GM18508 (cell line): ENCODE measurements around the gene BECN2.
A peak's percentile ranks its signal among the peaks of the same experiment; 100 is the strongest.
"Not testable (repeated sequence)": the region's sequence is repeated elsewhere in the genome, so short reads cannot be mapped to it uniquely, and the experiment has no call there.

Source experiments
- ATAC-seq: cut with Tn5 transposase; IDR thresholded peaks from one replicate; pipeline ENCODE4 v1.9.1; 2021; ENCODE audit warnings: moderate number of reproducible peaks; ENCODE audit not compliant: insufficient read depth, unreplicated experiment

BECN2 gene

DNA sequence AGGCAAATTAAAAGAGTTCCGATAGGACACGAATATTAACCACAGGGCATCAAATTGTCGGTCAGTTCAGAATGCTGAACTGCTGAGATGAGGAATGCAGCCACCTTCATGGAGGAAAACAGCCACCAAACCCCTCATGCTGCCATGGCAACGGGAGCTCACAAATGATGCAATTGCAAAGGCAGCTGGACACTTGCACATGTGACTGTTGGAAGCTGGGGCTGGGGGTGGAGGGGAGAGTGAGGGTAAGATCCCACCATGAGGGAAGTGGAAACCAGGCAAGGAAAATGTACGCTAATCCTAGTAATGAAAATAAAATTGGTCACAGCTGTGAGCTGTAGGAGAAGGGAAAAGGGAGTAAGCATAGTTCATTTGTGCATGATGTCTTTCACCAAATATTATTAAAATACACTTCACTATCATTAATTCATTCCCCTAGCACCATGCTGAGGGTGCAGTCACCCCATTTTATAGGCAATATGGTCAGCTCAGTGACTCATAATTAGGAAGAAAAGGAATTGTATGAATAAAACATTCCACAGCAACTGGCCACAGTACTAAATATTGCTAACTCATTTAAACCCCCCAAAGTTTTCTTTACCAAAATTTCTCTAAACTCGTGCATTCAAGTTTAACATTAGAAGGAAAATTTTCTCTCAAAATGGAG lies 15.3 kb downstream of the BECN2 start:
- no peak for ATAC-seq

DNA sequence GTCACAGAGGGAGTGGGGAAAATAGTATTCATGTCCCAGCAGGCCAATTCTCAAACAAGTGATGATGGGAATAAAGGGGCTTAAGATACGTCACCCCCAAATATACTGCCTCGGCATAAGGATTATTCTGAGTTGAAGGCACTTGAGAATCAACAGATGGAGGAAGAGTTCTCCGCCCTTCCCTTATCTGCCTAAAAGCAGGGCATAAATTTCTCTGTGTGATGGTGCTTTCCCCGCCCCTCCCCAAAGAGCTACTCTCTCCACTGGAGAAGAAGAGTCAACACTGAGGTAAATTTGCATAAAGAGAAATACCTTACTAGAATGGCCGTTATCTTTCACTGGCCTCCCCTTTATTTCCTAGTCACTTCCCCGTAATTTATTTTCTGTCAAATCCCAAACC lies 18.7 kb downstream of the BECN2 start:
- ATAC-seq, result no peak

DNA sequence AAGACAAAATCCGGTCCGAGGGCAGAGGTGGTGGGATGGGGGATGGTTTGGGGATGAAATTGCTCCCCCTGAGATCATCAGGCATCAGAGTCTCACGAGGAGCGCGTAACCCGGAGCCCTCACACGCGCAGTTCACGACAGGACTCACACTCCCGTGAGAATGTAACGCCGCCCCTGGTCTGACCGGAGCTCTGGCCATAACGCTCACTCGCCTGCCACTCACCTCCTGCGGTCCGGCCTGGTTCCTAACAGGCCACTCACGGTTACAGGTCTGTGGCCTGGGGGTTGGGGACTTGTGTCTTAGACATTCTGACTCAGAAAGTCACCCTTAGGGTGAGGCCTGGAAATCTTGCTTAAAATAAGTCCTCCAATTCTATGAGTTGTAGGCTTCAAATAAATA lies 21.5 kb downstream of the BECN2 start:
- ATAC-seq, result no peak

DNA sequence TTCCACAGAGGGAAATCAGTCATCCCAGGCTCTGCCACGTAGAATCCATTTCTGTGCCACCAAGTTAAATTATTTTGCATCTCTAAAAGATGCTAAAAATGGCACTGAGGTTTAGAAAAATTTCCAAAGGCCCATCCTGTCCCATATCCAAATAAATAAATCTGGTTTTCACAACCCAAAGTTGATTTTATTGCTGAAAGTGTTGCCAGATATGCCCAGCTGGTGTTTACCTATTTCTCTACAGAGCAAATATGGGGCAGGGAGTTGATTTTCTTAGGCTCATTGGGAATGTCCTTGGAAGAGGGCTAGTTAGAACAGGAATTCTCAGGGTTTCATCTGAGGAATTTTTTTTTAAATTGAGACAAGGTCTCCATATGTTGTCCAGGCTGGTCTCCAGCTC lies 22.4 kb downstream of the BECN2 start:
- no peak for ATAC-seq

DNA sequence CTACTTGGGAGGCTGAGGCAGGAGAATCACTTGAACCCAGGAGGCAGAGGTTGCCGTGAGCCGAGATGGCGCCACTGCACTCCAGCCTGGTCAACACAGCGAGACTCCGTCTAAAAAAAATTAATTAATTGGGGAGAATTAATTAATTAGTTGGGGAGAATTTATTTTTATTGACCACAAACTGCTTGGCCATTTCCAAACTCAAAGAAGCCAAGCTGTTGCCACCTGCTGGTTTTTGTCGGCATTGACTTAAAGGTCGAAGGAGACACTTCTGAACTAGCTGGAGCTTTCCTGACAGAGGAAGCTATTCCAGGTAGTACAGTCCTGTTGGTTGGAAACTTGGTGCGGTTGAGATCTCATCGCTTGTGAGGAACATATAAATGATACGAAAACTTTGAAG lies 28.2 kb downstream of the BECN2 start:
- no peak for ATAC-seq

DNA sequence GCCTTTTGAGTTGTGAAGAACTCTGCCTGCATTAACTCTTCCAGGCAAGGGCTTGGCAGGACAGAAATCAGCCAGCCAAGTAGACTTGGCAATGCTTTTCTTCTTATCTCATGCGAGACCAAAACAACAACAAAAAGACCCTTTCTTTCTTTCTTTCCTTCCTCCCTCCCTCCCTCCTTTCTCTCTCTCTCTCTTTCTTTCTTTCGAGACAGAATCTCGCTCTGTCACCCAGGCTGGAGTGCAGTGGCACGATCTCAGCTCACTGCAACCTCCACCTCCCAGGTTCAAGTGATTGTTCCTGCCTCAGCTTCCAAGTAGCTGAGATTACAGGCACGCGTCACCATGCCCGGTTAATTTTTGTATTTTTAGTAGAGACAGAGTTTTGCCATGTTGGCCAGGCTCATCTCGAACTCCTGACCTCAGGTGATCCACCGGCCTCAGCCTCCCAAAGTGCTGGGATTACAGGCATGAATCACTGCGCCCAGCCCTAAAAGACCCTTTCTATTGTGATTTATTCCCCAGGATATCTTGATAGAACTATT lies 30.9 kb downstream of the BECN2 start:
- not testable (repeated sequence) for ATAC-seq

DNA sequence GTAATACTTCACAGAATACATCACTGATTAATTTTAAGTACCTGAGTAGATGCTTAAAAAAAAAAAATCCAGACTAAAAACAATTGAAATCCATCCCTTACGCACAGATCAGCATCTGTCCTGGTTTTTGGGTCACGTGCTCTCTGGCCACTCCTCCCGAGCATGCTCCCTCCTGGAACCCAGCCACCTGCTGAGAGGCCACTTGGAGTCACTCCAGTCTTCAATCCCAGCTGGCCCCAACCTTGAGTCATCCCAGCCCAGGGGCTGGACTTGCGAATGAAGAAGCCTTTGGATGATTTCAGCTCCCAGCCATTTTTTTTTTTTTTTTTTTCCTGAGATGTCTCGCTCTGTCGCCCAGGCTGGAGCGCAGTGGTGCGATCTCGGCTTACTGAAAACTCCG lies 32.5 kb downstream of the BECN2 start:
- ATAC-seq, result no peak

DNA sequence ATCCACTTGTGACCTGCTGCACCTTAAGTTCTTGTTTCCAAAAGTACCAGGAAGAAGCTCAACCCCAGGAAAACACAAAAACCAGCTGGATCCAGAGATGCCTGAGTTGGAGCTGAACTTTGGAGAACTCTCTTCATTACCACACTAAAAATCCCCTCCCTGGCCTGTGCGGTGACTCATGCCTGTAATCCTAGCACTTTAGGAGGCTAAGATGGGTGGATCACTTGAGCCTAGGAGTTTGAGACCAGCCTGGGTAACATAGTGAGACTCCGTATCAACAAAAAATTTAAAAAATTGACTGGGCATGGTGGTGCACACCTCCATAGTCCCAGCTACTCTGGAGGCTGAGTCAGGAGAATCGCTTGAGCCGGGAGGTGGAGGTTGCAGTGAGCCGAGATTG lies 35.2 kb downstream of the BECN2 start:
- no peak for ATAC-seq

DNA sequence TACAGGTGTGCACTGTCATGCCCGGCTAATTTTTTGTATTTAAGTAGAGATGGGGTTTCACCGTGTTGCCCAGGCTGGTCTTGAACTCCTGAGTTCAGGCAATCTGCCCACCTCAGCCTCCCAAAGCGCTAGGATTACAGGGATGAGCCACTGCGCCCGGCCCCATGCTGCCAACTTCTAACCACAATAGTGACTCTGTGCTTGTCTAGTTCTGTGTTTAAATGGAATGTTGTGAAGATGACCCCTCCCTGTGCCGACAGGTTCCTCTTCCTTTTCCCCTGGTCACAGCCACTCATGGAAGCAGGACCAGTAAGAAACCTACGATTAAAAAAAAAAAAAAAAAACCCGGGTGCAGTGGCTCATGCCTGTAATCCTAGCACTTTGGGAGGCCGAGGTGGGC lies 36.6 kb downstream of the BECN2 start:
- no peak for ATAC-seq

DNA sequence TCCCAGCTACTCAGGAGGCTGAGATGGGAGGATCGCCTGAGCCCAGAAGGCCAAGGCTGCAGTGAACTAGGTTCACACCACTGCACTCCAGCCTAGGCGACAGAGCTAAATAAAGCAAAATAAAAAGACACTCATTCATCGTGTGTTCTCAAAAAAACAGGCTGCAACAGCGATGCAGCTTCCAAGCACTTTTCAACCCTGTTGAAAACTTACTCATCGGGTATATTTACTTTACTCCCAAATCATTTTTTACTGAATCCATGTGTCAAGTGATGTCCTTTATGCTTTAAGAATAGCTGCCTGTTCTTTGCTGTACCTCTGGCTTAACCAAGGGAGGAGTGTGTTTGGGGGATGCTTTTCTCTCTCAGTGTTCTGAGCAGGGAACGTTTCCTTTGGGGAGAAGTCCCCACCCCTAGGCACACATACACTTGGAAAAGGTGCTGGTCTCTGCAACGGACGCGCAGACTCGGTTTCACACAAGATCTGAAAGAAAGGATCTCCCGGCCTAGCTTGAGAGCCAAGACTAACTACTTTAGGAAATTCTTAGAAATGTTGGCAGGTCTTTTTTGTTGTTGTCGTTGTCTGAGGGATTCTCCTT lies 39.9 kb downstream of the BECN2 start:
- no peak for ATAC-seq

DNA sequence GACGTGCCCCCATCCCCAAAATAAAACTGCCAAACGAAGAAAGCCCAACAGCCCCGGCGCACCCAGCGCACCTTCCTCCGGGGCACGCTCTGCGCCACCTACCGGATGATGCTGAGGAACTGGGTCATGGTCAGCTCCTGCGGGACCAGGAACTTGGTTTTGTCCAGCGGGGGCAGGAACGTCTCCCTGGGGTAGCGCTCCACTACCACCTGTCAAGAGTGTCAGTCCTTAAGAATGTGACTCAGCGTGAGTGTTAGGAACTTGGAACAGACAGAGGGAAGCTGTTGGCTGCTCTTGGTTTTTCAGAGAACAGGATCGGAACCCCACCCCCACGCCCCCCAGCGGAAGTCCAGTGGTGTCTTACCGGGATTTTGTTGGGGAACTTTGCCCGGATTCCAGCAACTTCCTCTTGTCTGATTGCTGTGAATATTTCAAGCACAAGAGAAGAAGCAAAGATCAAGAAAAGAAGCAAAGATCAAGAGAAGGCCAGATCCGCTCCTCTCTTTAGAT lies 40.9 kb downstream of the BECN2 start:
- peak; percentile 63 for ATAC-seq

DNA sequence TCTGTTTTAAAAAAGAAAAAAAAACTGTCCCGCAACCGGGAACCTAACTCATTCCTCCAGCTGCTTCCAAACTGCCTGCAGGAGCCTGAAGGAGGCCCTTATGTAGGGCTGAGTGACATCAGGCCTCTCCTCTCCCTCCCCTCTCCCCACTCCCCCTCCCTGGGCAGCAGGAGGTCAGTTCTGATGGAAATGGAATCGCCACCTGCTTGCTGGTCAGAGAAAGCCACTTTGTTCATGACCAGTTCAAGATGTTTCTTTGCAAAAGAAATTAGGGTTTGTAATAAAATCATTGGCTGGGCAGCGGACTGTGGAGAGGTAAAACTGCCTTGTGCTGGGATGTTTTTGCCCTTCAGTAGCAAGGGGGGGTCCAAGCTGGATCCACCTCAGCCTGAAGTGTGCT lies 41.5 kb downstream of the BECN2 start, which contains the start of gene MAP1LC3C:
TSS of gene MAP1LC3C (minus strand) at position 73 of the 400 bp plus-strand sequence. CDS start 90 bp downstream, outside the sequence.
- ATAC-seq, result no peak

DNA sequence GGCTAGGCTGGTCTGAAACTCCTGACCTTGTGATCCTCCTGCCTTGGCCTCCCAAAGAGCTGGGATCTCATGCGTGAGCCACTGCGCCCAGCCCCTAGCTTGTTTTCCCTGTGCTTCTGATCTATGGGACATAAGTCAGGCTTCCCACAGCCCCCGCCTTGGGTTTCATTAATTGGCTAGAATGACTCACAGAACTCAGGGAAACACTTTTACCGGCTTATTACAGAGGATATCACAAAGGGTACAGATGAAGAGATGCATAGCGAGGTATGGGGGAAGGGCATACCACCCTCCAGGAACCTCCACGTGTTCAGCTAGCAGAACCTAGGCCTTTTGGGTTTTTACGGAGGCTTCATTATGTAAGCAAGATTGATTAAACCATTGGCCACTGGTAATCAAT lies 42.9 kb downstream of the BECN2 start:
- no peak for ATAC-seq

DNA sequence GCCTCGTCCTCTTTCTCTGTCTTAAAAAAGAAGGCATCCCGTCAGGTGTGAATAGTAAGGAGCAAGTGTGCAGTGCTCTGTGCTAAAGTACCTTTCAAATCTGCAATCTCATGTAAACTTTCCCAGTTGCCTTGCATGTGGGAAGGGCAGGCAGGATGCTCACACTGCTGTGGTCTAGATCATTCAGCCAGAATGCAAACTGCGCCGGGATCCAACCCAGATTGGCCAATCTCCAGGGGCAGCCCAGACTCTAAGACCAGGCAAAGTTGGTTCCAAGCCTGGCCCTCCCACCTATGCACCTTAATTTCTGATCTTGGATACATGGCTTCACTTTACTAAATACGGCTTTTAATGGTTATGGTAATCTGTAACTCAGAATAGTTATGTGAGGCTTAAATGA lies 44.5 kb downstream of the BECN2 start:
- ATAC-seq, result no peak

DNA sequence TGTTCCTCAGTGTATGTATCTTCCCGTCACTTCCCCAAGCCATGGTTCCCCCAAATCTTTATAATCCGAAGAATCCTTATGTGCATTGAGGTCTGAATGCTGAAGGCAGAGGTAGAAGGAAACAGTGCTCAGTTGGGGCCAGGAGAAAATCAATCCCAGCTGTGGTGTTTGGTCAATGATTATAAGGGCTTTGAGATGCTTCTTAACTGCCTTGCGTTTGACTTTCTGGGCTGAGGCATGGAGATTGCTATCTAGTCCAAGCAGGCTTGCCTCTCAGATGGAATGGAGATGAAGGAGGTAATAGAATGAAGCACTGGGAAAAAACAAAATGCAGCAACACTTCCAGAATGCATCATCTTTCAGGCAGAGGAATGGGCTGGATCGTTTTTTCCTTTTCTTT lies 44.9 kb downstream of the BECN2 start:
- ATAC-seq, result no peak

DNA sequence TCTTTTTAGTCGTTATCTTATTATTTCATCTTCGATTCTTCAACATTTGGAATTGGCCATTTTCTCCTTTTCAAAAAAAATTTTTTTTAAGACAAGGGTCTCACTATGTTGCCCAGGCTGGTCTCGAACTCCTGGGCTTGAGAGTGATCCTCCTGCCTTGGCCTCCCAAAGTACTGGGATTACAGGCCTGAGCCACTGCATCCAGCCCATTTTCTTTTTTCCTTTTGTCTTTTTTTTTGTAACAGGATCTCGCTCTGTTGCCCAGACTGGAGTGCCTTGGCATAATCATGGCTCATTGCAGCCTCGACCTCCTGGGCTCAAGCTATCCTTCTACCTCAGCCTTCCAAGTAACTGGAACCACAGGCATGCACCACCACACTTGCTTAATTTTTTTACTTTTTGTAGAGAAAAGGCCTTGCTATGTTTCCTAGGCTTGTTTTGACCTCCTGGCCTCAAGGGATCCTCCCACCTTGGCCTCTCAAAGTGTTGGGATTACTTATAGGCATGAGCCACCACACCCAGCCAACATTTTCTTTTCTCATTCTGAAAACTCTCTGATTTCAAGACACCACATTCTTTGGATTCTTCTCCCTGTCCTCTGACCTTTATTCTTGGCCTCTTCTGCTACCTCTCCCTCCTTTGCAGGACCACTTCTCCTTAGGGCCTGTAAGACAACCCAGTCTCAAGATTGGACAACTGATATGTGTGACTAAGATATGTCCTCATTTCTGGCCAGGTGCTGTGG lies 47.4 kb downstream of the BECN2 start:
- ATAC-seq, result no peak

DNA sequence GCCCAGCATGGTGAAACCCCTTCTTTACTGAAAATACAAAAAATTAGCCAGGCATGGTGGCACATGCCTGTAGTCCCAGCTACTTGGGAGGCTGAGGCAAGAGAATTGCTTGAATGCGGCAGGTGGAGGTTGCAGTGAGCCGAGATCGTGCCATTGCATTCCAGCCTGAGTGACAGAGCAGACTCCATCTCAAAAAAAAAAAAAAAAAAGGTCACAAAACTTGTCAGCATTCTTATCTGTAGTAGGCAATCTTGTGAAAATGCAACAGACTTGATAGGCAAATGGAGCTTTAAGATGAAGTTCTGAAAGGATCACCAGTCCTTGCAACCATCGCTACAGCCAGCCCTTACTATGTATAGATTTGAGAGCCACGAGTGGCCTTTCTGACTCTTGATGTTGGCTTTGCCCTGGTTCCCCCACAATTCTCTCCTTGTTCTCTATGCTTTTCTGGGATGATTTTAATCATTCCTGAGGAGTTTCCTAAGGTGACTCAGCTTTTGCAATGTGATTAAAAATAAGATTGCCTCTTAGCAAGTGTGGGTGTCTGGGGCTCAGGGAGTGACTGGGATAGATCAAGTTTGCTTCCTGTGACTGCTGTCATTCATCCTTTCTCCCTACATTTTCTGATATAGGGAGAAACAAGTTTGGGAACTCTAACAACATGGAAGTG lies 48.4 kb downstream of the BECN2 start:
- ATAC-seq, result no peak

DNA sequence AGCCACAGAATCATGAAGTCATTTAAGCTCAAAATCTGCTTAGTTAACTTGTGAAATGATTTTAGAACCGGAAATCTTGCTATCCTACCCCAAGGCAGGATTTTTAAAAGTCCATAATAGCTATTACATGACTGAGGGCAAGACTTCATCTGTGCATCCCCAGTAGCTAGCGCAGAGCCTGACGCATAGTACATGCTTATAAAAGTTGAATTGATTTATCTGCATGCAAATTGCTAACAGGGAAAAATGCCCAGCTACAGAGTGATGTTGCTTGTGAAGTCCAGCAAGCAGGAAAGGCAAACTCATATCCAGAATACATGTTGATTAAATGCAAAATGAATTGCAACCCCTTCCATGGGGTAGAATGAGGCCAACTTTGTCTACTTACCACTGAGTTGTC lies 49.4 kb downstream of the BECN2 start:
- ATAC-seq, result no peak
